ENCODE data around the gene RBM26. TPM values are rescaled to one million over a fixed set of nuclear protein-coding genes. Genes with fewer than 3 reads are reported as not detected.

The RBM26 gene
- total RNA-seq, 1 experiment from 2014 or later: 60.4 TPM

GRCh38 chr13:79445968-79446645 lies 40.1 kb upstream of the RBM26 start:
- CTCF ChIA-PET: no interaction called here
- TF ChIP-seq, protein P1, sequence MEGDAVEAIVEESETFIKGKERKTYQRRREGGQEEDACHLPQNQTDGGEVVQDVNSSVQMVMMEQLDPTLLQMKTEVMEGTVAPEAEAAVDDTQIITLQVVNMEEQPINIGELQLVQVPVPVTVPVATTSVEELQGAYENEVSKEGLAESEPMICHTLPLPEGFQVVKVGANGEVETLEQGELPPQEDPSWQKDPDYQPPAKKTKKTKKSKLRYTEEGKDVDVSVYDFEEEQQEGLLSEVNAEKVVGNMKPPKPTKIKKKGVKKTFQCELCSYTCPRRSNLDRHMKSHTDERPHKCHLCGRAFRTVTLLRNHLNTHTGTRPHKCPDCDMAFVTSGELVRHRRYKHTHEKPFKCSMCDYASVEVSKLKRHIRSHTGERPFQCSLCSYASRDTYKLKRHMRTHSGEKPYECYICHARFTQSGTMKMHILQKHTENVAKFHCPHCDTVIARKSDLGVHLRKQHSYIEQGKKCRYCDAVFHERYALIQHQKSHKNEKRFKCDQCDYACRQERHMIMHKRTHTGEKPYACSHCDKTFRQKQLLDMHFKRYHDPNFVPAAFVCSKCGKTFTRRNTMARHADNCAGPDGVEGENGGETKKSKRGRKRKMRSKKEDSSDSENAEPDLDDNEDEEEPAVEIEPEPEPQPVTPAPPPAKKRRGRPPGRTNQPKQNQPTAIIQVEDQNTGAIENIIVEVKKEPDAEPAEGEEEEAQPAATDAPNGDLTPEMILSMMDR (IDR thresholded peaks at IDR 0.05; ENCODE audit: insufficient read depth in 1 of 2, low read depth in 1 of 2, low read length in 1 of 2, severe bottlenecking in 1 of 2, unreplicated experiment in 1 of 2): no peak
- no peak for DNase-seq
- Mint-ChIP-seq H3K4me1 (ENCODE audit: low read depth, unreplicated experiment) (peaks cover 6% of the 10 kb centered on the region), H3K9me3 (ENCODE audit: unreplicated experiment) (no peaks in the 10 kb centered on the region), H3K27ac (ENCODE audit: unreplicated experiment) (no peak overlapping the region), H3K36me3 (ENCODE audit: insufficient read depth, unreplicated experiment) (no peaks in the 10 kb centered on the region), H3K4me3 (ENCODE audit: unreplicated experiment) (no peak overlapping the region), H3K27me3 (ENCODE audit: insufficient read depth, unreplicated experiment) (no peaks in the 10 kb centered on the region)
- no peaks in the 10 kb centered on the region for H3K27me3 ChIP-seq (replicated peaks; ENCODE audit: control insufficient read depth, insufficient read depth, low read length)
- 0 out of 2 replicates have a peak, but pooled peaks cover 7% of the 10 kb centered on the region for H3K9me3 ChIP-seq
- POLR2A ChIA-PET: no interaction called here
- no peak overlapping the region for H3K4me3 ChIP-seq (ENCODE audit: low read depth, low read length)
- H3K4me1 ChIP-seq: peaks cover 12% of the 10 kb centered on the region
- intact Hi-C loops (cut with micrococcal nuclease; ENCODE audit: unreplicated experiment): no loop called here
- no peaks in the 10 kb centered on the region for H3K36me3 ChIP-seq (ENCODE audit: control insufficient read depth, insufficient read depth, low read length)
- BruUV-seq (replicated peaks): no TSS peak

- Histone ChIP-seq H3K9me3 (0 out of 2 replicates have a peak, but pooled peaks cover 7% of the 10 kb centered on the region), H3K4me3 (ENCODE audit: low read depth, low read length) (no peak overlapping the region), H3K4me1 (peaks cover 12% of the 10 kb centered on the region), H3K27me3 (replicated peaks; ENCODE audit: control insufficient read depth, insufficient read depth, low read length) (no peaks in the 10 kb centered on the region), H3K36me3 (ENCODE audit: control insufficient read depth, insufficient read depth, low read length) (no peaks in the 10 kb centered on the region)
- H3K27me3 Mint-ChIP-seq (ENCODE audit: insufficient read depth, unreplicated experiment): no peaks in the 10 kb centered on the region
- intact Hi-C loops (cut with micrococcal nuclease; ENCODE audit: unreplicated experiment): no loop called here
- H3K27ac Mint-ChIP-seq (ENCODE audit: unreplicated experiment): no peak overlapping the region
- BruUV-seq (replicated peaks): no TSS peak
- no peak for DNase-seq
- H3K36me3 Mint-ChIP-seq (ENCODE audit: insufficient read depth, unreplicated experiment): no peaks in the 10 kb centered on the region
- H3K9me3 Mint-ChIP-seq (ENCODE audit: unreplicated experiment): no peaks in the 10 kb centered on the region
- TF ChIP-seq, protein P1 (IDR thresholded peaks at IDR 0.05; ENCODE audit: insufficient read depth in 1 of 2, low read depth in 1 of 2, low read length in 1 of 2, severe bottlenecking in 1 of 2, unreplicated experiment in 1 of 2): no peak
- H3K4me1 Mint-ChIP-seq (ENCODE audit: low read depth, unreplicated experiment): peaks cover 8% of the 10 kb centered on the region
- no peak overlapping the region for H3K4me3 Mint-ChIP-seq (ENCODE audit: unreplicated experiment)
- CTCF ChIA-PET: interaction anchor here (1.9 kb wide), 1 partner anchor 18 kb away, joined by 13 read pairs; no protein-coding TSS in a partner anchor
- POLR2A ChIA-PET: no interaction called here
Observed at GRCh38 chr13:79442706-79443105, 36.7 kb upstream of the RBM26 start.

DNA sequence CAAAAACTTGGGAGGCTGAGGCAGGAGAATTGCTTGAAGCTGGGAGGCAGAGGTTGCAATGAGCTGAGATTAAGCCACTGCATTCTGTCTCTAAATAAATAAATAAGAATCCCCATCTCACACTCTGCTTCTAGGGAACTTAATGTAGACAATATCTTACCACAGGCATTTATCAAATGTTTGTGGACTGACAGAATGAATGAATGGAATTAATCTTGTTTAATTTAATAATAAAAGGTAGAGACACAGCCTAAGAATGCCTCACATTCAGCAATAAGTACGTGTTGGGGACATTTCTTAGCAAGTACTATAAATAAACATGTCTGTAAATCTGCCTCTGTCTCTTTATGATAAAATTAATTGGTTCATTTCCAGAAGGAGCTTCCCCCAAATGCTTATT lies 36.2 kb upstream of the RBM26 start:
- Histone ChIP-seq H3K27me3 (replicated peaks; ENCODE audit: control insufficient read depth, insufficient read depth, low read length) (no peaks in the 10 kb centered on the region), H3K9me3 (peaks cover 10% of the 10 kb centered on the region; the same call in 1 of the 2 replicates), H3K4me3 (ENCODE audit: low read depth, low read length) (no peak overlapping the region), H3K4me1 (peaks cover 12% of the 10 kb centered on the region), H3K36me3 (ENCODE audit: control insufficient read depth, insufficient read depth, low read length) (no peaks in the 10 kb centered on the region)
- TF ChIP-seq, protein P1 (IDR thresholded peaks at IDR 0.05; ENCODE audit: insufficient read depth in 1 of 2, low read depth in 1 of 2, low read length in 1 of 2, severe bottlenecking in 1 of 2, unreplicated experiment in 1 of 2): no peak
- Mint-ChIP-seq H3K27ac (ENCODE audit: unreplicated experiment) (peak overlapping the region; percentile 68), H3K36me3 (ENCODE audit: insufficient read depth, unreplicated experiment) (no peaks in the 10 kb centered on the region), H3K4me1 (ENCODE audit: low read depth, unreplicated experiment) (peaks cover 8% of the 10 kb centered on the region), H3K4me3 (ENCODE audit: unreplicated experiment) (no peak overlapping the region), H3K9me3 (ENCODE audit: unreplicated experiment) (no peaks in the 10 kb centered on the region), H3K27me3 (ENCODE audit: insufficient read depth, unreplicated experiment) (no peaks in the 10 kb centered on the region)
- CTCF ChIA-PET: interaction anchor here (1.3 to 1.9 kb wide), 2 partner anchors 18 to 39 kb away, joined by 3 to 13 read pairs; no protein-coding TSS in a partner anchor
- no TSS peak for BruUV-seq (replicated peaks)
- intact Hi-C loops (cut with micrococcal nuclease; ENCODE audit: unreplicated experiment): no loop called here
- POLR2A ChIA-PET: interaction anchor here (1.4 kb wide), 1 partner anchor 43 kb away, joined by 7 read pairs; no protein-coding TSS in a partner anchor
- no peak for DNase-seq

Measured in Caco-2 (cell line).